Iris pigment epithelial cell (primary cell): ENCODE results near the gene C2CD4C.
"Not testable (repeated sequence)": the region's sequence is repeated elsewhere in the genome, so short reads cannot be mapped to it uniquely, and the experiment has no call there.

Source experiments
- DNase-seq: peaks from one replicate; pipeline ENCODE4 v3.0.0-alpha.2; 2011; ENCODE audit warnings: low read depth

The C2CD4C gene

GRCh38 chr19:398719-399118 lies 10.2 kb downstream of the C2CD4C start:
- DNase-seq: no peak

GRCh38 chr19:397941-398706 lies 10.8 kb downstream of the C2CD4C start:
- DNase-seq: no peak

- no peak for DNase-seq
These were observed 11.6 kb downstream of the C2CD4C start for GRCh38 chr19:397321-397720.

GRCh38 chr19:395467-395866 lies 13.5 kb downstream of the C2CD4C start:
- no peak for DNase-seq

- not testable (repeated sequence) for DNase-seq
These were observed 14.1 kb downstream of the C2CD4C start for GRCh38 chr19:394857-395256.

GRCh38 chr19:393560-393959 lies 15.4 kb downstream of the C2CD4C start:
- DNase-seq: not testable (repeated sequence)

- DNase-seq: no peak
These were observed 16.5 kb downstream of the C2CD4C start for GRCh38 chr19:392375-392970.

GRCh38 chr19:391726-392374 lies 17.1 kb downstream of the C2CD4C start:
- DNase-seq: no peak

- no peak for DNase-seq
These were observed 17.8 kb downstream of the C2CD4C start for GRCh38 chr19:391207-391557.

GRCh38 chr19:390386-391206 lies 18.4 kb downstream of the C2CD4C start:
- DNase-seq: no peak

- no peak for DNase-seq
These were observed 19.0 kb downstream of the C2CD4C start for GRCh38 chr19:389935-390289.

GRCh38 chr19:389255-389934 lies 19.6 kb downstream of the C2CD4C start:
- no peak for DNase-seq

- no peak for DNase-seq
These were observed 20.3 kb downstream of the C2CD4C start for GRCh38 chr19:388691-389090.

GRCh38 chr19:387777-388176 lies 21.2 kb downstream of the C2CD4C start:
- no peak for DNase-seq

- DNase-seq: not testable (repeated sequence)
These were observed 22.2 kb downstream of the C2CD4C start for GRCh38 chr19:386632-387301.

GRCh38 chr19:386189-386588 lies 22.8 kb downstream of the C2CD4C start:
- DNase-seq: not testable (repeated sequence)

- no peak for DNase-seq
These were observed 24.2 kb downstream of the C2CD4C start for GRCh38 chr19:384799-385169.

- no peak for DNase-seq
These were observed 24.8 kb downstream of the C2CD4C start for GRCh38 chr19:383922-384798.

- DNase-seq: no peak
These were observed 25.9 kb downstream of the C2CD4C start for GRCh38 chr19:383040-383439.

- peak; percentile 84 for DNase-seq
These were observed 26.4 kb downstream of the C2CD4C start for GRCh38 chr19:382578-382977.
